ENCODE results near the gene HCRTR1.

DNA sequence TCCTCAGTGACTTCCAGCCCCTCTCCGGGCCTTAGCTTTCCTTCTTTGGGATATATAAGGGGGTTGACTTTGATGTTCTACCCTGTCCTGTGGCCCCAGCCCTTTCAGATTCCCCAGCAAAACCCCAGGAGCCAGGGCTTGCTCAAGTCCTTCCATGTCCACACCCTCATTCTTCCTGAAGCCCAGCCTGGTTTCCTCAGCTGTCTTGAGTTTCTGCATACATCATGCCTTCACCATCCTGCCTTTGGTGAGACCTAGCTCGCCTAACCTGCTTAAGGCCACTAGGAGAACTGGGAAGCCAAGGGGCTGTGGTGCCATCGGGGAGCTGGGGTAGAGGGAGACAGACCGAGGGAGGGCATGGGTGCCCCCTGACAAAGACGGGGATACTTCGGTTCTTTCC is 44.4 kb downstream of the HCRTR1 start:
- TF ChIP-seq, protein P1, sequence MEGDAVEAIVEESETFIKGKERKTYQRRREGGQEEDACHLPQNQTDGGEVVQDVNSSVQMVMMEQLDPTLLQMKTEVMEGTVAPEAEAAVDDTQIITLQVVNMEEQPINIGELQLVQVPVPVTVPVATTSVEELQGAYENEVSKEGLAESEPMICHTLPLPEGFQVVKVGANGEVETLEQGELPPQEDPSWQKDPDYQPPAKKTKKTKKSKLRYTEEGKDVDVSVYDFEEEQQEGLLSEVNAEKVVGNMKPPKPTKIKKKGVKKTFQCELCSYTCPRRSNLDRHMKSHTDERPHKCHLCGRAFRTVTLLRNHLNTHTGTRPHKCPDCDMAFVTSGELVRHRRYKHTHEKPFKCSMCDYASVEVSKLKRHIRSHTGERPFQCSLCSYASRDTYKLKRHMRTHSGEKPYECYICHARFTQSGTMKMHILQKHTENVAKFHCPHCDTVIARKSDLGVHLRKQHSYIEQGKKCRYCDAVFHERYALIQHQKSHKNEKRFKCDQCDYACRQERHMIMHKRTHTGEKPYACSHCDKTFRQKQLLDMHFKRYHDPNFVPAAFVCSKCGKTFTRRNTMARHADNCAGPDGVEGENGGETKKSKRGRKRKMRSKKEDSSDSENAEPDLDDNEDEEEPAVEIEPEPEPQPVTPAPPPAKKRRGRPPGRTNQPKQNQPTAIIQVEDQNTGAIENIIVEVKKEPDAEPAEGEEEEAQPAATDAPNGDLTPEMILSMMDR (conservative IDR thresholded peaks at IDR 0.05), result no peak
- no peak for TF ChIP-seq EZH2 (IDR thresholded peaks at IDR 0.05; ENCODE audit: low read depth)
